HG02763 (cell line): ENCODE measurements around the gene DDN.

Experiments used
- ATAC-seq: cut with Tn5 transposase; IDR thresholded peaks from one replicate; pipeline ENCODE4 v1.9.1; 2021; ENCODE audit warnings: mild to moderate bottlenecking, moderate library complexity; ENCODE audit not compliant: unreplicated experiment

DDN gene

DNA sequence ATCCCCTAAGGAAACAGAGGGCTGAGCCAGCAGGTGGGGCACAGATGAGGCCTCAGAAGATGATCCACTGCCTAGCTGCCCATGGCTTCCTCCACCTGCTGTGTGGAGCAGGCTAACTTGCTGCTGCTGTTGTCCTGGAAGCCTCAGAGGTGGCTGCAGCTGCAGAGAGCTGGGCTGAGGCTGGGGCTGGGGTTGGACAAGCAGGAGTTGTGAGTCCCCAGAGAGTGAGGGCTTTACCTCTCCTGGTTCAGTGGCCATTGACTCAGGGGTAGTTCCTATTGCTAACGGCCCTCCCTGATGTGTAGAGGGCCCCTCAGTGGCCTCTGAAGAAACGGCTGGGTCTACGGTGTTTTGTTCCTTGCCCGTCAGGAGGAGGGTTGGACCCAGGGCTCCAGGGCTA, 33.1 kb upstream of the DDN start:
- ATAC-seq, result no peak

DNA sequence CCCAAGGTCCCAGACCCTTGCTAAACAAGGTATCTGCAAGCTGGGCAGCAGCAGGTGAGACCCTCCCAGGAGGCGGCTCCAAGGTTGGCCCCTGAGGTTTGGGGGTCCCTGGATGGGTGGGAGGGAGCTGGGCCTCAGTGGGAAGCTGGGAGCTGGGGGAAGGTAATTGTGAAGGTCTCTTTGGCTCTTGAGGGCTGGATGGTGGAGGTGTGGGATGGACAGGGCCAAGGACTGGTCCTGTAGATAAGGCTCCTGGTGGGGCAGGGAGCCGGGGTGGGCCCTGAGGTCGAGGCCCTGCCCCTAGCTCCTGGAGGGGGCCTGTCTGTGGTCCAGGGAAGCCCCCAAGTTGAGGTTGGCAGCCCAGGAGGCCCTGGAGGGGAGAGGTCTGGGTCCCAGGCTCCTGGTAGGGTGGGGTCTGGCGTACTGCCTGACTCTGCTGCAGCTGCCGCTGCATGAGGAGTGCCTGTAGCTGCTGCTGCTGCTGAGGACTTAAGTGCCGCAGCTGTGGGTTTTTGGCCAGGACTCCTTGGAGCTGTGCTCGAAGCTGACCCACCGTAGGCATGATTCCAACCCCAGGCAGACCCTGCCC, 32.5 kb upstream of the DDN start:
- no peak for ATAC-seq

DNA sequence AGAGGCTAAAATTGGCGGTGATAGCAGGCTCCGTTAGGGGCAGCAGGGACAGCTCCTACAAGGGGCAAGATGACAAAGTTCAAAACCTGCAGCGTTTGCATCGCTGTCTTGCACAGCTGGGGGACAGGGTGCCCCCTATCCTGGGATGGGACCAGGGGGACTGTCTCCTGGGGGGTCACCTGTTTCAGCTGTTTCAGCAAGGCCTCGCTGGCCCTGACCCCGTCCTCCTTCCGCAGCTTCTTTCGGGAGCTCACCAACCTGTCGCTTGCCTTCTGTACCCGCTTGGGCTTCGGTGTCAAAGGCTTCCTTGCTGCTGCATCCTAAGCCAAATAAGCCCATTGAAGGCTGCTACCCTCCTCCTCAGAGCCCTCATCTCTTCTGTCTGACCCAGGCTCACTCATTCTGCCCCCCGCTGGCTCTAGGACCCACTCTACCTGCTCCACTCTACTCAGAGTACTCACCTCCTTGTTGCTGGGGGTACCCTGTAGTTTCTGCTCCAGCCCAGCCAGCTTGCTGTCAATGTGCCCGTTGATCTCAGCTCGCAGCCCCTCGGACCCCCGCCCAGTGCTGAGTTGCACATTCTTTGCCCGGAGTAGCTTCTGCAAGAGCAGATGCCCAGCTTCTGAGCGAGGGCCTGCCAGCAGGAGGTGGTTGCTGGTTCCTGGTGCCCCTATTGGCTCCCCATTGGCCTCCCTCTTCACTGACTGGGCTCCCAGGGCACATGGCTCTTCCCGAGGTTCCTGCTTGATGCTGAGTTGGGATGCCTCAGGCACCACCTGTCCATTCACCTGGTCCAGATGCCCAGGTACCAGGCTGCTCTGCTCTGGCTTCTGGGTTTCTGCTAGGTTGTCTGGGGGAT, 31.8 kb upstream of the DDN start:
- ATAC-seq, result no peak

DNA sequence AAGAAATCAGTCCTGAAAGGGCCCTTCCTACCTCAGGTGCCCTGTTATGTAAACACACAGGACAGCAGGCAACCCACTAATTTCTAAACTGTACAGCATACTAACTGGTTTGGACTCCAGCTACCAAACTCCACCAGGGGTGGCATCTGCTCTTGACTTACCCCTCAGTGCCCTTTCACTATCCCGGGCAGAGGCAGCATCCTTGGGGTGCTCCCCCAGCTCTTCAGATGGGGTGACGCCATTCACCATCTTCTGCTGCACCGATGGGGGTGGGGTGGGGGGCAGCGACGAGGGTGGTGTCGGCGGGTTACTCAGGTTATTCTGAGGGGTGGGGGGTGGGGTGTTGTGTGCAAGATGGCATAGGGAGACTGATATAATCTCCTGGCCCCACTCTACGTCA, 30.9 kb upstream of the DDN start:
- no peak for ATAC-seq

DNA sequence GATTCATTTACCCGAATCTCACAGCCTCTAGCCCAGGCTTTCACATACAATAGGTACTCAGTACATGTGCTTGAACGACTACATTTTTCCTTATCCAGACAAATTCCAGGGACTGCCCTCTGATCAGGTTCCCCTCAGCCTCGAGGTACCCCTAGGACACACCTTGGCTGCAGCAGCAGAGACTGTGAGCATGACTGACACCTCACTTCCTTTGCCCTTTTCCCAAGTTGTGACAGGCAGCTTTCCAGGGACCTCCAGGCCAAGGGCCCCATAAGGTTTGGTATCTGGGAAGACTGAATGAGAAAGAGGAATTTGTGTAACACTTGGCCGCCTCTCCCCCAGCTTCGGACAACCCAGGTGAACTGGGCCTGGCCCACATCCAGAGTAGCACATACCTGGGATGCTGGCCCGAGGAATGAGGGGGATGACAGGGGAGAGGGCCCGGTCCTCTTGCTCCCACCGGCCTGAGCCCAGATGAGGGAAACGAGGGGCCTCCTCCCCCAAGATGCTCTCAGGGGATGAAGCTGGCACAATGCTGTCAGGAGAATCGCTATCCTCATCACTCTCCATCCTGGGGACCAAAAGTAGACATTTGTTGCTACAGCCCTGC, 29.6 kb upstream of the DDN start:
- ATAC-seq, result no peak

DNA sequence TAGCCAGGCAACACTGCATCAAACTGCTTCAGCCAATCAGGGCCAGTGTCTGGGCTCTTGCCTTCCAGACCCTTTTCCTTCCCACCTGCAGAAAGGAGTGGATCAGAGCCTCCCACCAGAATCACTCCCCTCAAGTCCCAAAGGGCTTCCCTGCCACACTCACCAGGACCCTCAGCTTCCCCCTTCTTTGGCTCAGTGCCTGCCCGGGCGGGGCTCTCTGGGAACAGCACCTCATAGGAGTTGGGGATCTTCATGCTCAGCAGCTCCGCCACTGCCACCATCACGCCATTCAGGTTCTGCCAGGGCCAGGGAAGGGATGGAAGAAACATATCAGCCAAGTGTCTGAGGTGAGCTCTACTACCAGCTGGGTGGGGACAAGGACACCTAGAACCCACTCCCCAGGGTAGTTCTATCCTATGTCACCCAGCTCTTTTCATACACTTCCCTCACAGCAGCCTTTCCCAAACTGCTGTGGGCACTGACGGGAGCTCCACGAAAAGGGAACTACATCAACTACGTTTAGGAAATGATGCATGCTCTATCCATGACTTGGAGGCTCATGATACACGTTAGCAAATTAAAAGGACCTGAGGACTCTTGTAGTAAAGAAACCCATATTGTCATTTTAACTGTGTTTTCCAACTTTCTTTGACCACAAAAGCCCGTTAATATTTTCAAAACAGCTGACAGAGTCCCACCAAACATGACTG, 28.8 kb upstream of the DDN start:
- no peak for ATAC-seq

DNA sequence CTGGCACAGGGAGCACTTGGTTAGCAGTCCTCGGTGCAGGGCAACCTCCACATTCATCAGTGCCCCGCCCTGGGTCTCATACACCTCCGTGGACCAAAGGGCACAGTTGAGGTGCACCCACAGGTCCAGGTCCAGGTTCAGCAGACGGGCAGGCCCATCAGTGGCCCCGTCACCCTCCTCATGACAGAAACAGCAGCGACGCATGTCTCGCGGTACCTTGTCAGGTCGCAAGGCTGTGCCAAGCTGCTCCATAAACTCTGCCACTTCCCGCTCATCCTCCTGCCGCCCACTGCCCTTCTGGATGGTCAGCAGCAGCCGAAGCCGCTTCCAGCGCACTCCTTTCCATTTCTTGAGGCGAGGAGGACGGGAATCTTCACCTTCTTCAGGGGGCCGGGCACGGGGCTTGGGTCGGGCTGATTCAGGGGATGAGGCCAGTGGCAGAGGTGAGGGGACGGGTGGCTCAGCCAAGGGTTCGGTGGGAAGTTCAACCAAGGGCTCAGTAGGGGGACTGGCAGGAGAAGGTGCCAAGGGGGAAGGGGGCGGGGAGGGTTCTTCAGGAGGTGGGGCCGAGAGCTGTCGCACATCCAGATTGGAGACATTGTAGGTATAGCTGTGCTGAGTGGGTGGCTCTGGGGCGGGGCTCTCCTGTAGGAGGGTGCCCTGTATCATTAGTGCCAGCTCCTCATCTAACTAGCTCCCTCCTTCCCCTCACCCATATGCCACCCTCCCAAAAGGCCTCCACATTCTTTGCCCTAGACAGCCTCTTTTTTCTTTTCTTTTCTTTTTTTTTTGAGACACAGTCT, 27.7 kb upstream of the DDN start:
- no peak for ATAC-seq

DNA sequence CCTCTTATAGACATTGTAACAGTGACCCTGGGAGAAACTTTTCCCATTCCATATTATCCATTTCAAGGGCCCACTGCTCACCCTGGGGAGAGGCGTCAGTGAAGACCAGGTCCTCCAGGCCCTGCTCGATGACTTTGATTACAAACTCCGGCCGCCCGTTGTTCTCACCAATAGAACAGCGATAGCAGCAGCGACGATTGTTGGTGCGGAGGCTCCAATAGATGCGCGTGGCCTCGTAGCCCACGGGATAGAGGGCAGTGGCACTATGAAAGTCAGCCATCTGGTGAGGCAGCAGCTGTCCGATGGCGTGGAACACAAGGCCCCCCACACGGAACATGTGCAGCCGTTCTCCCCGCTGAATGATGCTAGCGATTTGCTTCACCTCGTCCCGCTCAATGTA, 26.9 kb upstream of the DDN start:
- no peak for ATAC-seq

DNA sequence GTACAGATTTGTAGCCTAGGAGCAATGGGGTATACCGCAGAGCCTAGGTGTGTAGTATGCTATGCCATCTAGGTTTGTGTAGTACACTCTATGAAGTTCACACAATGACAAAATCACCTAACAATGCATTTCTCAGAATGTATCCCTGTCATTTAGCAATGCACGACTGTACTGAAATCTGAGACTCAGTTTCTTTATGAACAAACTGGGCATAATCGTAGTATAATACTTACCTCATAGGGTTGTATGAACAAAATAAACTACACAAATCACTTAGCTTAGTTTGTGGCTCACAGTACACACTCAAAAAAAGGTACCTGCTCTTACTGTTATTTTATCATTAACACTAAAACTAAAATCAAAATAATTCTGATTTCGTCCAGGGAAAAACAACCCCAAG, 26.3 kb upstream of the DDN start:
- no peak for ATAC-seq

DNA sequence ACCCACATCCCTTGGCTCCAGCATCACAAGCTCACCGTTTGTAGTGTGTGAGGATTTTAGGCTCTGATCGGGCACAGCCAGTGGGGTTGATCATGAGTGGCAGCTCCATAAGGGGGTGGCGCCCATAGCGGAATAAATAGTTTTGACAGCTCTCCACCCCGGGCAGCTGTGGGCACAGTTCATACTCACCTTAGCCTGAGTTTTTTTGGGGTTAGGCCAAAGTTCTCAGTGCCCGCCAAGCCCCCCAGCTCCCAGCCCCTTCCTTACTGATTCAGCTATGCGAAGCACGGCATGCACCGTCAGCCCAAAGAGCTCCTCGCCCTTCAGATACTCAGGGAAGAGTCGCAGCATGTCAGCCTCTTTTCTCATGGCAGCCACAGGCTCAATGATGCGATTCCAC, 25.4 kb upstream of the DDN start:
- ATAC-seq, result no peak

DNA sequence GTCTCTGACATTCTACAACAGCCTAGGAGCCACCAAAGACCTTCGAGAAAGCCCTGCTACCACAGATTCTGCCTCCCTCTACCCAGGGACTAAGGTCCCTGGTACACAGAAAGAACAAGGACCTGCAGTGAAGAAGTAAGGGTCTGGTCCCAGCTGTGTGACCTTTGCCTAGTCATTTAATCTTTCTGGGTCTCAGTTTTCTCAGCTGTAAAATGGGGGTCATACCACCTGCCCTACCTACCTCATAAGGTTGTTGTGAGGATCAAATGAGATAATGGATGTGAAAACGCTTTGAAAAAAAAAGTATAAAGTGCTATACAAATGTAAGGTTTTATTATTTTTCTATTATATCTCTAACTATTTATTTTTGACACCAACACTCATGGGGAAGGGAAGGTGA, 24.6 kb upstream of the DDN start:
- no peak for ATAC-seq

DNA sequence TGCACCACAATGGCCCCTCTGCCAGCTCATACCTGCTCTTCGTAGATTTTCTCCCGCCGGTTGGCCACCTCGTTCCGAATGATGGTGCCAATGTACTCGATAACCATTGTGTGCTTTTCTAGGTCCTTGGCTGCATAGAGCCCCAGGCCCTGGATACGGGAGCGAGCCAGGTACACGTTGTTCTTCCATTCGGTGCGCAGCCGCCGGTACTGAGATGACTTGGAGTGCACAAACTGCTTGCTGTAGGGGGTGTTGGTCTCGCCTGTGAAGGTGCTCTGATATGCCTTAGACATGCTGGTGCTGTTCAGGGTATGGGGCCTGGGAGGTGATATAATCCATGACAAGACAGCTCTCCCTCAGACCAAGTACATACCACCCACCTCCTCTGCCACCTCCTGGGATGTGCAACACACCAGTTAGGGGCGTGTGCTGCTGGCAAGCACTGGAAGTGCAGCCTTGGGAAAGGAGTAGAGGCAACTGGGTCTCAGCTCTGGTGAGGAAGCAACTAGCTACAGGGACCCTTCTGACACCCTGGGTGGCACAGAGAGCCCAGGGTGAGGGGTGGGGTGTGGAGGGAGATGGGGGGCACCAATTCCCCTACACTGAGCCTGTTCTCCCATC, 23.5 kb upstream of the DDN start:
- ATAC-seq, result no peak

DNA sequence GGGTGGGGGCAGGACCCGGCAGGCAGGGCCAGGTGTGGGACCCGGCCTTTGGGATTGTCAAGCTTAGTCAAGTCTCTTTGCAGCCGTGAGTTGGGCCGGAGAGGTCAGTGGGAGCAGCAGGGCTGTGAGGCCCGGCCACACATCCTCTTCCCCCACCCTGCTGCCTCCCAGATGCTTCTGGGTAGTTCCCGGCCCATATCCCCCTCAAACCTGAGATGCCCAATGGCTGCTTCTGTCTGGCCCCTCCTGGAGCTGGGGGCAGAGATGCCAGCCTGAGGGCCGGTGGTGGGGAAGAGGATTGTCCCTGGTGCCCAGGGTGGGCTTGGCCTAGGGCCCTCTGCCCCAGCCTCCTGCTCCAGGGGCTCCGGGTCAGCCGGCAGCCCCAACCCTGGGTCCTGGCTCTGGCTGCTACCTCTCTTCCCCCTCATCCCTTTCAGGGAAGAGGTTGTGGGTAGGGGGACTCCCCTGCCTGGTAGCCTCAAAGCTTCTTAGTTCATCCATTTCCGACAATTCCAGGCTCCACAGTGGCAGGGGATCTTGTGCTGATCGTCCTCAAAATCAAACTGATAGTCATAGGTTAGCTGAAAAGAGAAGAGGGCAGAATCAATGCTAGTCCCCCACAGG, 22.2 kb upstream of the DDN start:
- ATAC-seq, result no peak

DNA sequence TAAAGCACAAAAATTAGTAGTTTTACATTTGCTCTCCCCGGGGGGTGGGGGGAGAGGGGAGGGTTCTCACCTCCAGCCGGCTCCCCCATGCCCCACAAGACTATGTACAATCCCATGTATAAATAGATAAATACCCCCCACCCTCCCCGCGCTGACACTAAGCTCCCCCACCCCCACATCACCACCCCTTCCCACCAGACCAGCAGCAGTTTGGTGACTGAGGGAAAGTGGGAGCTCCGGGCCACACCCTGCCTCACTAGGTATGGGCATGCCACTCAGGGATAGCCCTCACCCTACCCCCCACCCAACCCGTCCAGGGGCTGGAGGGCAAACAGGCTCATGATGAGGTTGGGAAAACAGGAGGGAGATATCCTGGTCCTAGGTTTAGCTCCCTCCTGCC, 21.3 kb upstream of the DDN start:
- no peak for ATAC-seq

DNA sequence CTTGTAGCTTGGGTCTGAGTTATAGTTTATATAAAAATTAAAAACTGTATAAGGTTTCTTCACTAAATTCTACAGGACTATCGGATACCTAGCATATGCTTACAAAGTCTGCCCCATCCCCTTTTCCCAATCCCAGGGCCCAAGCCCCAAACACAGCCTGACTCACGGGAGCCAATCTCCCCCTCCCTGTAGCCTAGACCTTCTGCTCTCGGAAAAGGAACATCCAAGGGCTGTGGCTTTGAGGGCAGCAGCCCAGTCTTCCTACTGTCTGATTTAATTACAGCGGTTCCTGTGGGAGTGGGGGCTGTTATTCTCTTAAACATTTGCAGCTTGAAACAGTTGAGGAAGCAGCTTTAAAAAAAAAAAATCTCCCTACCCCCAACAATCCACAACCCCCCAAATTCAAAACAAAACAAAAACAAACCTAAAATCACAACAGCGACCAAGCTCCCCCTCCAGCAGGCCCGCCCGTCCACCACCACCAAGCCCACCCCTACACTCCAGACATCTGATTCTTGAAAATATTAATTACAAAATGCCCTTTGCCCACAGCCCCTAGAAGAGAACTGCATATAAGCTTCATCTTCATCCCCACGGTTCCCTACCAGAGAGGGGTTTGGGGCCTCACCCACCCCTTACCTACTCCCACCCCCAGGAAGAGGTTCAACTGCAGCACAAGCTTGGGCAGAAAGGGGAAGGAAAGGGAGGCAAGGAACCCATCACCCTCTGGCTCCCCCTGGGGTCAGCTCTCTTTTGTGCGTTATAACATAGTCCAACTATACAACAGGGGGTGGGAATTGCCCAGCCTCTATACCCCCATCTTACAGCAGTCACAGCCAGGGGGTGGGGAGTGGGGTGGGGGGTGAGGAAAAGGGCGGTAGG, 20.5 kb upstream of the DDN start:
- no peak for ATAC-seq

DNA sequence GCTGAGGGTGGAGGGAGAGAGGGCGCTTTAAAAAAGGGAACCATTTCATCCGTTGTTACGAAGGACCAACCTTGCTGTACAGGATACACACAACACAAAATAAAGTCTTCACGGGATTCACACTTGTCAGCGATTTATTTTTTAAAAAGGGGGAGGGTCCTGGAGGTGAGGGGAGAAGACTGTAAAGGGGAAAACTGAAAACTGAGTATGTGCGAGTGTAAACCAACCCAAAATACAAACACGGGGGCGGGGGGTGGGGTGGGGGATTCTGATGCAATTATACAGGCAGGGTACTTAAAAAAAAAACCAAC, 19.9 kb upstream of the DDN start:
- ATAC-seq, result peak; percentile 16

DNA sequence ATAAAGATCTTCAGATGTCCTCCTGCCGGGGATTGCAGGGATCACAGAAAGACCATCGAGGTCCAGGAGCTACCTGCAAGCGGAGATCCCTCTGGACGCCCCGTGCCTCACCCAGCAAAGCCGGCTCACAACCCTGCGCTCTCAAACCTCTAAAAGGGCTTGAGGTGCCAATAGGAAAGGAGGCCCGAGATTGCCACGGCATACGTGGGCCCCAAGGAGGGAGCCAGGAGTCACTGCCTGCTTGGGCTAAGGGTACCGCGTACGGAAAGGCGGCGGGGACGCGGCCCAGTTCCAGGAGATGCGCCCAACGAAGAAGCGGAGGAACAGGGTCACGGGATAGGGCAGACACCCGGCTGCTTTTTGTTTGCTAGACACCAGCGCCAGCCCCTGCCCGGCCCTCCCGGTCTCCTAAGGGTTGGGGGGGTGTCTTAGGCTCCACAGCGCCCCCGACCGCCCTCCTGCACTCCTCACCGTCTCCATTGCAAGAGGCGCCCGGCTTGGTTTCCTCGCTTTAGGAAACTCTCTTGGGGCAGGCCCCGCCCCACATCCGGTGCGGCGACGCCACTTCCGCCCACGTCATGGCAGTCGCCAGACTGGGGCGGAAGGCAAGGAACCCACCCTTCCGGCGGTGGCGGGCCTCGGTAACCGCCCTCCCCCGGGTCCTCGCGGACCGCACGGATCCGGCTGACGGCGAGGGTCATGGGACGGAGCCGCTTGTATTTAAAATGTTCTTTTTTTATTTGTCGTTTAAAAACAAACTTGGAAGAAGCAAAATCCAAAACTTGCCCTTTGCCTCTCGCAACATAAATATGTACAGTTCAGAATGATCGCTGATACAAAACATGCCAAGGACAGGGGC, 19.3 kb upstream of the DDN start, which contains the start of gene PRKAG1:
PRKAG1 (minus strand) TSS at position 516 of the 859 bp plus-strand sequence; CDS start at position 480, 36 bp downstream.
- ATAC-seq, result peak; percentile 84

DNA sequence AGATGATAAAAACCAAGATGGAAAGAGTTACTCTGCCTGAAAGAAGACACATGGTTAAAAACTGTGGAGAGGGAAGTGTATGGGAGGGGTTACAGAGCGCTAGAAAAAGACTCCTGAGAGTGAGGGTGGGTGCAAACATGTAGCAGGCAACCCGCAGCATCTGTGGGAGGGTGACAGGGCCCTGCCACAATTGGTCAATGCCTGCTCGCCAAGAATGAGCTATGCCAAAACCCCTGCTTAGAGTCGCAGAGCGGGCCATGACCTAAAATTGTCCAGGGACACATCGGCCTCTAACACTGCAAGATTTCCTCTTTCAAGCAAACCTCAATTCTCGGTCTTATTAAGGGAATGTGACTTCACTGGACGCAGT, 18.7 kb upstream of the DDN start:
- ATAC-seq, result no peak
